Spleen (tissue), 11 donors: Measurements from ENCODE around the gene C10orf90. TPM values are rescaled to one million over a fixed set of nuclear protein-coding genes. Genes with fewer than 3 reads are reported as not detected.

Experiments used
- DNase-seq: peaks from one replicate; pipeline ENCODE4 v3.0.0-alpha.2; 2020
- H3K27ac ChIP-seq, 8 donors: fragments of 200-600 bp; sonication (generic) in 7 of 8; 1 replicate in 4 of 8; 2 replicates in 4 of 8; pipeline versions ENCODE4 v1.5.0 to v1.8.0; 2016 to 2021; ENCODE audit warnings: inconsistent platforms in 4 of 8, mild to moderate bottlenecking in 4 of 8, moderate library complexity in 1 of 8
- H3K27me3 ChIP-seq, 7 donors: fragments of 200-600 bp; sonication (generic) in 6 of 7; replicated peaks in 1 of 7; 1 replicate in 4 of 7; 2 replicates in 3 of 7; pipeline versions ENCODE4 v1.5.0 to v1.8.0; 2016 to 2021; ENCODE audit warnings: inconsistent platforms in 3 of 7, mild to moderate bottlenecking in 1 of 7
- H3K36me3 ChIP-seq, 6 donors: fragments of 200-600 bp; sonication (generic) in 5 of 6; 1 replicate in 4 of 6; 2 replicates in 2 of 6; pipeline versions ENCODE4 v1.5.0 to v1.8.0; 2016 to 2021; ENCODE audit warnings: inconsistent platforms in 2 of 6
- H3K4me1 ChIP-seq, 6 donors: fragments of 200-600 bp; sonication (generic) in 5 of 6; 1 replicate in 3 of 6; 2 replicates in 3 of 6; pipeline versions ENCODE4 v1.5.0 to v1.8.0; 2016 to 2021; ENCODE audit warnings: inconsistent platforms in 3 of 6
- H3K4me3 ChIP-seq, 8 donors: fragments of 200-600 bp; sonication (generic) in 7 of 8; 1 replicate in 4 of 8; 2 replicates in 4 of 8; pipeline versions ENCODE4 v1.5.0 to v1.8.0; 2016 to 2021; ENCODE audit warnings: inconsistent platforms in 4 of 8, mild to moderate bottlenecking in 4 of 8, moderate library complexity in 2 of 8
- H3K9me3 ChIP-seq, 8 donors: fragments of 200-600 bp; sonication (generic) in 7 of 8; 1 replicate in 4 of 8; 2 replicates in 4 of 8; pipeline versions ENCODE4 v1.5.0 to v1.8.0; 2016 to 2021; ENCODE audit warnings: inconsistent platforms in 4 of 8
- CTCF ChIP-seq, 11 experiments: fragments of 200-600 bp in 7 of 11; fragments of 450-650 bp in 4 of 11; sonication (generic) in 4 of 11; IDR thresholded peaks in 8 of 11; conservative IDR thresholded peaks in 3 of 11; 1 replicate in 7 of 11; 2 replicates in 4 of 11; pipeline versions ENCODE4 v1.4.0 to v1.8.0; 2016 to 2021; ENCODE audit warnings: antibody characterized with exemption in 11 of 11, inconsistent platforms in 4 of 11, mild to moderate bottlenecking in 1 of 11
- POLR2A ChIP-seq, 3 donors: fragments of 450-650 bp; IDR thresholded peaks; one replicate each; pipeline ENCODE4 v1.5.1; 2017; ENCODE audit warnings: antibody characterized with exemption in 3 of 3, mild to moderate bottlenecking in 1 of 3
- POLR2AphosphoS5 ChIP-seq, 3 donors: sonication (generic); formaldehyde crosslinking; IDR thresholded peaks; one replicate each; pipeline ENCODE4 v1.5.1; 2017; ENCODE audit warnings: antibody characterized with exemption in 3 of 3
- WGBS, 5 donors: extraction: QIAGEN DNeasy Blood & Tissue Kit in 3 of 5; methylation state at CpG; one replicate each; pipeline versions ENCODE4 v1.1.5 to v1.1.7; 2013 to 2018; 5-methylcytosine and 5-hydroxymethylcytosine counted together
- intact Hi-C: fragments of 100-400 bp; cut with DNase I; formaldehyde crosslinking; loops from one replicate; pipeline ENCODE4 v1.15.0; 2023; ENCODE audit warnings: low total_unique reads
- polyA plus RNA-seq, 3 donors: library from polyadenylated mRNA; stranded (reverse); fragments of 200-250 nt; gene quantifications; one replicate each; pipeline ENCODE4 v1.2.1, GENCODE V29; 2013
- total RNA-seq, 7 donors: library from RNA; depleted of rRNA in 3 of 7; stranded (reverse); fragments of >200 nt in 3 of 7; fragmentation: NEBNext Ultra II Directional in 4 of 7; extraction: Animal tissue kit (Norgen Biotek cat#: 25700) in 4 of 7; gene quantifications; one replicate each; pipeline versions ENCODE4 v1.1.0 to v1.2.1, GENCODE V29; 2016 to 2021
- donor health status: healthy with polysubstance abuse.
- donor health status: DM: no; HTN: no; CAD: no; lungs with moderate emphysema.
- donor health status: DM: no; HTN: no; CAD: no.
- donor health status: Bipolar disorder and iron deficiency.
- donor health status: healthy.
- donor health status: DM: no; HTN: no; CAD: no.
- donor health status: DM: yes; HTN: yes; CAD: no.

Gene C10orf90
- total and polyA plus RNA-seq, 10 donors = 0.05 to 0.06 TPM; not detected in 8

DNA sequence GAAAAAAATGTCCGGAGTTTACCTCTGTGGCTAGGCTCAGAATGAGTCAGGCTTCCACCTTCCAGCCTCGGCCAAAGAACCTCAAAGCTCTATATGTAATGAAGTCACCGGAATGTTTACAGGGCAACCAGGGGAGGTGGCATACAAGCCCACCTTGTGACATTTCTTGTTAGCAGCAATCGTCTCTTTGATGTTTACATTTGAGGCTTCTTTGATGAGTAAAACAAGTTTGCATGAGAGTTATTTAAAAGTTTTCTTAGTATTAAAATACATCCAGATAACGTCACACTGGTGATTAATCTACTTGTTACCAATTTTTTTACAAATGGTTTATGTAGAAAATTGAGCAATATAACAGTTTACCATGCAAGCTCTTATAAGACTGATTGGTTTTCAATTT lies 149.1 kb downstream of the C10orf90 start:
- no peak overlapping the region for H3K4me3 ChIP-seq
- WGBS, 5 donors = 66 to 78% (median 70%) methylated on average over 5 of the region's 5 CpGs
- H3K4me1 ChIP-seq = no peaks in the 10 kb centered on the region
- TF ChIP-seq POLR2AphosphoS5 (IDR thresholded peaks at IDR 0.05) (no peak), CTCF (IDR thresholded peaks at IDR 0.05 in 8 of 11, conservative IDR thresholded peaks at IDR 0.05 in 3 of 11) (no peak), POLR2A (IDR thresholded peaks at IDR 0.05) (no peak)
- intact Hi-C loops = no loop called here
- H3K27me3 ChIP-seq = peaks cover 0 to 15% (median 0%) of the 10 kb centered on the region in 7 donors
- no peak overlapping the region for H3K27ac ChIP-seq
- no peak for DNase-seq
- no peaks in the 10 kb centered on the region for H3K9me3 ChIP-seq
- H3K36me3 ChIP-seq = no peaks in the 10 kb centered on the region

GRCh38 chr10:126520751-126521317 lies 149.7 kb downstream of the C10orf90 start:
- WGBS, 5 donors = 66 to 82% (median 72%) methylated on average over 7 of the region's 7 CpGs
- TF ChIP-seq POLR2AphosphoS5 (IDR thresholded peaks at IDR 0.05) (no peak), POLR2A (IDR thresholded peaks at IDR 0.05) (no peak), CTCF (IDR thresholded peaks at IDR 0.05 in 8 of 11, conservative IDR thresholded peaks at IDR 0.05 in 3 of 11) (no peak)
- Histone ChIP-seq H3K36me3 (no peaks in the 10 kb centered on the region), H3K27me3 (peaks cover 0 to 15% (median 0%) of the 10 kb centered on the region in 7 donors), H3K4me1 (no peaks in the 10 kb centered on the region), H3K4me3 (no peak overlapping the region), H3K9me3 (no peaks in the 10 kb centered on the region), H3K27ac (no peak overlapping the region)
- intact Hi-C loops = no loop called here
- DNase-seq = no peak

- Histone ChIP-seq H3K27ac (no peak overlapping the region), H3K36me3 (no peaks in the 10 kb centered on the region), H3K4me3 (no peak overlapping the region), H3K27me3 (peaks cover 0 to 9% (median 0%) of the 10 kb centered on the region in 7 donors), H3K9me3 (no peaks in the 10 kb centered on the region), H3K4me1 (no peaks in the 10 kb centered on the region)
- WGBS, 5 donors = 68 to 81% (median 78%) methylated on average over 7 of the region's 7 CpGs
- TF ChIP-seq POLR2A (IDR thresholded peaks at IDR 0.05) = no peak
- no peak for TF ChIP-seq CTCF (IDR thresholded peaks at IDR 0.05 in 8 of 11, conservative IDR thresholded peaks at IDR 0.05 in 3 of 11)
- no peak for TF ChIP-seq POLR2AphosphoS5 (IDR thresholded peaks at IDR 0.05)
- intact Hi-C loops = no loop called here
- no peak for DNase-seq
Observed at GRCh38 chr10:126519992-126520391, 150.5 kb downstream of the C10orf90 start.

GRCh38 chr10:126519185-126519584 lies 151.3 kb downstream of the C10orf90 start:
- Histone ChIP-seq H3K4me3 (no peak overlapping the region), H3K27me3 (peaks cover 0 to under 1% (median 0%) of the 10 kb centered on the region in 7 donors), H3K9me3 (no peaks in the 10 kb centered on the region), H3K4me1 (no peaks in the 10 kb centered on the region), H3K36me3 (no peaks in the 10 kb centered on the region), H3K27ac (no peak overlapping the region)
- TF ChIP-seq POLR2A (IDR thresholded peaks at IDR 0.05) (no peak), CTCF (IDR thresholded peaks at IDR 0.05 in 8 of 11, conservative IDR thresholded peaks at IDR 0.05 in 3 of 11) (no peak), POLR2AphosphoS5 (IDR thresholded peaks at IDR 0.05) (no peak)
- no peak for DNase-seq
- 79 to 95% (median 89%) methylated on average over 2 of the region's 2 CpGs for WGBS, 5 donors
- intact Hi-C loops = no loop called here
